Fibroblast of skin of right biceps (primary cell): ENCODE measurements around the gene TMEM91.

Experiments
- DNase-seq: peaks from one replicate; pipeline ENCODE4 v3.0.0-alpha.2; 2013

The TMEM91 gene

GRCh38 chr19:41412953-41413352 is 36.6 kb downstream of the TMEM91 start:
- DNase-seq, result no peak

- no peak for DNase-seq
Observed at GRCh38 chr19:41413947-41414346, 37.6 kb downstream of the TMEM91 start.

GRCh38 chr19:41414461-41414860 is 38.1 kb downstream of the TMEM91 start:
- DNase-seq, result no peak

GRCh38 chr19:41415154-41415571 is 38.8 kb downstream of the TMEM91 start:
- DNase-seq, result no peak

- no peak for DNase-seq
Observed at GRCh38 chr19:41416194-41416674, 39.9 kb downstream of the TMEM91 start.

GRCh38 chr19:41420101-41420880 is 44.0 kb downstream of the TMEM91 start:
- DNase-seq, result no peak

- no peak for DNase-seq
Observed at GRCh38 chr19:41421314-41421713, 45.0 kb downstream of the TMEM91 start.

- no peak for DNase-seq
Observed at GRCh38 chr19:41421973-41422372, 45.6 kb downstream of the TMEM91 start.

- no peak for DNase-seq
Observed at GRCh38 chr19:41422456-41422855, 46.1 kb downstream of the TMEM91 start.

GRCh38 chr19:41422955-41423354 is 46.6 kb downstream of the TMEM91 start:
- no peak for DNase-seq

GRCh38 chr19:41424335-41425173 is 48.2 kb downstream of the TMEM91 start:
- DNase-seq, result no peak

GRCh38 chr19:41425174-41426115 is 49.1 kb downstream of the TMEM91 start:
- no peak for DNase-seq

GRCh38 chr19:41426116-41426841 is 49.9 kb downstream of the TMEM91 start:
- no peak for DNase-seq

GRCh38 chr19:41426952-41427646 is 50.8 kb downstream of the TMEM91 start, which contains the start of gene B3GNT8:
B3GNT8 (minus strand) TSS chr19:41427374; CDS start chr19:41426778, 596 bp downstream.
- DNase-seq, result peak; percentile 67

GRCh38 chr19:41427647-41428480 is 51.5 kb downstream of the TMEM91 start:
- peak; percentile 15 for DNase-seq

GRCh38 chr19:41428481-41428859 is 52.1 kb downstream of the TMEM91 start:
- peak; percentile 10 for DNase-seq

- no peak for DNase-seq
Observed at GRCh38 chr19:41430922-41431321, 54.6 kb downstream of the TMEM91 start.

- DNase-seq, result peak; percentile 28
Observed at GRCh38 chr19:41431426-41432386, 55.4 kb downstream of the TMEM91 start.

GRCh38 chr19:41433171-41433570 is 56.8 kb downstream of the TMEM91 start:
- DNase-seq, result no peak
